Measurements from ENCODE around the gene ATRX. TPM values are rescaled to one million over a fixed set of nuclear protein-coding genes. Genes with fewer than 3 reads are reported as not detected.

The ATRX gene
- total and polyA plus RNA-seq, 2 donors (not counting 3 experiments of a cell fraction or from before 2014, with no cell fraction given), result 23.5 to 101 TPM

GRCh38 chrX:77740376-77740905 lies 45.6 kb downstream of the ATRX start:
- Histone ChIP-seq H3K9me3 (replicated peaks; ENCODE audit: control insufficient read depth, insufficient read depth, low read length) (no peaks in the 10 kb centered on the region), H3K36me3 (ENCODE audit: control insufficient read depth in 2 of 2, extremely low read depth in 1 of 2, insufficient read depth in 2 of 2, low read length in 2 of 2) (no peaks in the 10 kb centered on the region), H4K20me1 (replicated peaks; ENCODE audit: control insufficient read depth, extremely low read depth, insufficient read depth, low read length) (peaks cover 8% of the 10 kb centered on the region), H3K9ac (replicated peaks; ENCODE audit: extremely low read depth, insufficient read depth, low read length) (no peak overlapping the region), H3K27me3 (ENCODE audit: control insufficient read depth in 2 of 2, insufficient read depth in 2 of 2, low read length in 2 of 2) (no peaks in the 10 kb centered on the region), H3K4me1 (ENCODE audit: control insufficient read depth, extremely low read depth, insufficient read depth, low read length) (no peaks in the 10 kb centered on the region), H2AFZ (ENCODE audit: low read depth, low read length) (no peak overlapping the region), H3K9me1 (replicated peaks; ENCODE audit: control insufficient read depth, extremely low read depth, insufficient read depth, low read length) (peaks cover 4% of the 10 kb centered on the region), H3K4me2 (ENCODE audit: insufficient read depth, low read length) (no peak overlapping the region), H3K79me2 (ENCODE audit: control insufficient read depth, insufficient read depth, low read length) (peaks cover 84% of the 10 kb centered on the region), H3K4me3 (replicated peaks in 1 of 3; ENCODE audit: insufficient read depth in 1 of 3, low read depth in 1 of 3, low read length in 3 of 3) (no peak overlapping the region), H3K27ac (ENCODE audit: insufficient read depth, low read depth, low read length) (no peak overlapping the region)
- FAIRE-seq, result no peak
- CTCF ChIA-PET, result interaction anchor here (0.8 kb wide), 1 partner anchor 316 kb away, joined by 4 read pairs; no protein-coding TSS in a partner anchor
- no peak for TF ChIP-seq CTCF (IDR thresholded peaks at IDR 0.05; ENCODE audit: extremely low read depth in 1 of 2, insufficient read depth in 1 of 2, low read depth in 1 of 2, low read length in 2 of 2)
- no peak for TF ChIP-seq POLR2A (IDR thresholded peaks at IDR 0.05; ENCODE audit: low read depth, low read length)
- no peak for TF ChIP-seq GATA2 (IDR thresholded peaks at IDR 0.05; ENCODE audit: insufficient read depth, insufficient read length, low read depth, low read length)
- TF ChIP-seq MYC (IDR thresholded peaks at IDR 0.05; ENCODE audit: low read depth, low read length), result no peak
- TF ChIP-seq FOS (IDR thresholded peaks at IDR 0.05; ENCODE audit: borderline replicate concordance, insufficient read depth, low read length), result no peak
- no peak for TF ChIP-seq MAX (IDR thresholded peaks at IDR 0.05; ENCODE audit: insufficient read depth, insufficient read length)
- no peak for TF ChIP-seq EZH2 (IDR thresholded peaks at IDR 0.05; ENCODE audit: borderline replicate concordance, low read depth, low read length, severe bottlenecking)
- TF ChIP-seq JUN (IDR thresholded peaks at IDR 0.05; ENCODE audit: borderline replicate concordance, insufficient read depth, insufficient read length, low read depth), result no peak
- TF ChIP-seq POLR2AphosphoS5 (IDR thresholded peaks at IDR 0.05; ENCODE audit: insufficient read depth, low read depth, low read length), result no peak
- intact Hi-C loops (cut with micrococcal nuclease) (no loop called here), dilution Hi-C loops (cut with MboI; ENCODE audit: extremely low pct_ligation_motif_present, low sequenced_read_pairs) (no loop called here)
- no TSS peak for BruUV-seq (replicated peaks)
- POLR2A ChIA-PET, result no interaction called here
- no peak for DNase-seq (ENCODE audit: low read depth, low spot score)
